Measurements from ENCODE around the gene ZSWIM1. TPM values are rescaled to one million over a fixed set of nuclear protein-coding genes. Genes with fewer than 3 reads are reported as not detected.

The ZSWIM1 gene
- total RNA-seq, 1 donor from 2014 or later: 16.2 TPM

DNA sequence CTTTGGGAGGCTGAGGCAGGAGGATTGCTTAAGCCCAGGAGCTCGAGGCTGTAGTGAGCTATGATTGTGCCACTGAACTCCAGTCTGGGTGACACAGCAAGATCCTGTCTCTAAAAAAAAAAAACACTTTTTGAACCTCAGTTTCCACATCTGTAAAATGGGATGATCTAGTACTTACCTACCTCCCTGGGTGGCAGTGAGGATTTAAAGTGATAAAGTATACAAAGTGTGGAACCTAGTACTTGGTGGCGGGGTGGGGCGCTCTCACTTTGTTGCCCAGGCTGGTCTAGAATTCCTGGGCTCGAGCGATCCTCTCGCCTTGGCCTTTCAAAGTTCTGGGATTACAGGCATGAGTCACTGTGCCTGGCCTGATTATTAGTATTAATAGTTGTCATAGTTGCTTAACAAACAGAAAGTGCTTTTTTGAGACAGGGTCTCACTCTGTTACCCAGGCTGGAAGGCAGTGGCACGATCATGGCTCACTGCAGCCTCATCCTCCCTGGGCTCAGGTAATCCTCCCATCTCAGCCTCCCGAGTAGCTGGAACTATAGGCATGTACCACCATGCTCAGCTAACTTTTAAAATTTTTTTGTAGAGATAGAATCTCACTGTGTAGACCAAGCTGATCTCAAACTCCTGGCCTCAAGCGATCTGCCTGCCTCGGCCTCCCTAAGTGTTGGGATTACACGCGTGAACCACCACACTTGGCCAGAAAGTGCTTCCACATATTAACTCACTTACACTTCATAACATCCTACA lies 37.9 kb downstream of the ZSWIM1 start:
- no peaks in the 10 kb centered on the region for H3K27me3 ChIP-seq (ENCODE audit: control insufficient read depth, insufficient read depth, low read length)
- DNase-seq (ENCODE audit: low read depth): no peak
- TF ChIP-seq, protein P1, sequence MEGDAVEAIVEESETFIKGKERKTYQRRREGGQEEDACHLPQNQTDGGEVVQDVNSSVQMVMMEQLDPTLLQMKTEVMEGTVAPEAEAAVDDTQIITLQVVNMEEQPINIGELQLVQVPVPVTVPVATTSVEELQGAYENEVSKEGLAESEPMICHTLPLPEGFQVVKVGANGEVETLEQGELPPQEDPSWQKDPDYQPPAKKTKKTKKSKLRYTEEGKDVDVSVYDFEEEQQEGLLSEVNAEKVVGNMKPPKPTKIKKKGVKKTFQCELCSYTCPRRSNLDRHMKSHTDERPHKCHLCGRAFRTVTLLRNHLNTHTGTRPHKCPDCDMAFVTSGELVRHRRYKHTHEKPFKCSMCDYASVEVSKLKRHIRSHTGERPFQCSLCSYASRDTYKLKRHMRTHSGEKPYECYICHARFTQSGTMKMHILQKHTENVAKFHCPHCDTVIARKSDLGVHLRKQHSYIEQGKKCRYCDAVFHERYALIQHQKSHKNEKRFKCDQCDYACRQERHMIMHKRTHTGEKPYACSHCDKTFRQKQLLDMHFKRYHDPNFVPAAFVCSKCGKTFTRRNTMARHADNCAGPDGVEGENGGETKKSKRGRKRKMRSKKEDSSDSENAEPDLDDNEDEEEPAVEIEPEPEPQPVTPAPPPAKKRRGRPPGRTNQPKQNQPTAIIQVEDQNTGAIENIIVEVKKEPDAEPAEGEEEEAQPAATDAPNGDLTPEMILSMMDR (IDR thresholded peaks at IDR 0.05; ENCODE audit: insufficient read depth, low read length, poor library complexity, severe bottlenecking): no peak
- H3K4me3 ChIP-seq (ENCODE audit: low read depth, low read length): no peak overlapping the region
- H3K36me3 ChIP-seq (ENCODE audit: control insufficient read depth, insufficient read depth, low read length): no peaks in the 10 kb centered on the region

DNA sequence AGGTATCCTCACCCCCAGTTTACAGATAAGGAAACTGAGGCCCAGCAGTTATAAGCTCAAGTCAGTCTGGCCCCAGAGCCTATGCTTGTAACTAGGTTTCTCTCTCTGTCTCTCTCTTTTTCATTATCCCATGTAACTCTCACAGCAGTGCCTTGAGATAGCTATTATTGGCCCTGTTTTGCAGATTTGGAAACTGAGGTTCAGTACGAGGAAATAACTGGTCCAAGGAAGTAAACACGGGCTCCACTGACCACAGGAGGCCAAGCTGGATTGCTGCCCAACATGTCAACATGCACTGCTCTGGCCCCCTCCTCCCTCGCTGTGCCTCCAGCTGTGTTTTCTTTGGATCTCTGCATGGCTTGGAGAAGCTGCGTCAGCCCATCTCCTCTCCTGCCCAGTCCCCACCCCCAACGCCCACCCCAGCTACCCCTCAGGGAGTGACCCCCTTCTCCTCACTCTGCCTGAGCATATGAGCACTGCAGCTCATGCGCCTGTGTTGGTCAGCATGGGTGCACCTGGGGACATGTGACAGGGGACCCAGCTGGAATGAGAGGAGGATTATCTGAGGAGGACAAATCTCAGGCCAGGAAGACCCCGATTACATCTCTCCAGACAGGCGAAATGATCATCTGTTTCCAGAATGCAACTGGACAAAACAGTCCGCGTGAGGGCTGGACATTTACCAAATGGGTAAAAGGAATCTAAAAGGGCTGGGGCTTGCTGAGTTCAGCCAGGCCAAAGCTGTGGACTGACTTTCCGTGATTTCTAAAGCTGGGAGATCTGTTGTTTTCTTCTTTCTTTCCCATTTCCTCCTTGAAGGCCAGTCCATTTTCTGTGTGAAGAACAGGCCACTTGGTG lies 38.7 kb downstream of the ZSWIM1 start:
- no peak for DNase-seq (ENCODE audit: low read depth)
- Histone ChIP-seq H3K27me3 (ENCODE audit: control insufficient read depth, insufficient read depth, low read length) (no peaks in the 10 kb centered on the region), H3K36me3 (ENCODE audit: control insufficient read depth, insufficient read depth, low read length) (no peaks in the 10 kb centered on the region), H3K4me3 (ENCODE audit: low read depth, low read length) (no peak overlapping the region)
- TF ChIP-seq, protein P1 (IDR thresholded peaks at IDR 0.05; ENCODE audit: insufficient read depth, low read length, poor library complexity, severe bottlenecking): no peak

DNA sequence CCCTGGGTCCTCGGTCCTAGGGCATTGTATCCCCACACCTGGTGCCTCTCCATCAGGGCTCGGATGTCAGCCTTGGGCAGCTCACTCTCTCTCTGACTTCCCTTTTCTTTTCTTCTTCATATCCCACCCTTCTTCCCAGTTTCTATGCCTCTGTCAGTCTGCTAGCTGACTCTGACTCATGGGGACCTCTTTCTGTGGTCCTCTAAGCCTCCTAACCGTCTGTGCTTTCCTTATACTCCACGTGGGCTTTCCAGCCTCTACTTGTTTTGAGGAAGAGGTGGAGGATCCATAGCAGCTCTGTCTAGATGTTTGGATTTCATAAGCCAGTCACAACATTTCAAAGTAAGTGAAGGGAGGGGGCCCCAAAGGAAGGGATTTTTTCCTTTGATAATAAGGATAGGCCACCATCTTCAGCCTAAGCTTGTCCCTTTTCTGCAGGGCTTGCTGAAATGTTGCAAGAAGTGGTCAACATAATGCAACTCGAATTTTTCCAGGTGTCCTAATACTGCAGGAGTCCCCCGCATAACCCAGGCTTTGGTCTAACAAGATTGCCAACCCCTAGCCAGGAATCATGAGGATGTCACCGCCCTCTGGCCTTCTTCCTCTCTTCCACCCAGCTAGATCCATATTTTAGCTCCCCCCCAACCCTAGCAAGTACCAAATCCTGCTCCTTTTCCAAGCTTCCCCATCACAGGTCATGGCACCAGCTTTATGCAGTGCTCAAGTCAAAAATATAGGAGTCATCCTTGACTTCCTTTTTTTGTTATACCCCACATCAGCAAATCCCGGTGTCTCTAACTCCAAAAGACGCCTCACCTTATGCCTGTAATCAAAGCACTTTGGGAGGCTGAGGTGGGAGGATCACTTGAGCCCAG lies 39.7 kb downstream of the ZSWIM1 start:
- H3K4me3 ChIP-seq (ENCODE audit: low read depth, low read length): no peak overlapping the region
- TF ChIP-seq, protein P1 (IDR thresholded peaks at IDR 0.05; ENCODE audit: insufficient read depth, low read length, poor library complexity, severe bottlenecking): no peak
- DNase-seq (ENCODE audit: low read depth): no peak
- no peaks in the 10 kb centered on the region for H3K36me3 ChIP-seq (ENCODE audit: control insufficient read depth, insufficient read depth, low read length)
- H3K27me3 ChIP-seq (ENCODE audit: control insufficient read depth, insufficient read depth, low read length): no peaks in the 10 kb centered on the region

DNA sequence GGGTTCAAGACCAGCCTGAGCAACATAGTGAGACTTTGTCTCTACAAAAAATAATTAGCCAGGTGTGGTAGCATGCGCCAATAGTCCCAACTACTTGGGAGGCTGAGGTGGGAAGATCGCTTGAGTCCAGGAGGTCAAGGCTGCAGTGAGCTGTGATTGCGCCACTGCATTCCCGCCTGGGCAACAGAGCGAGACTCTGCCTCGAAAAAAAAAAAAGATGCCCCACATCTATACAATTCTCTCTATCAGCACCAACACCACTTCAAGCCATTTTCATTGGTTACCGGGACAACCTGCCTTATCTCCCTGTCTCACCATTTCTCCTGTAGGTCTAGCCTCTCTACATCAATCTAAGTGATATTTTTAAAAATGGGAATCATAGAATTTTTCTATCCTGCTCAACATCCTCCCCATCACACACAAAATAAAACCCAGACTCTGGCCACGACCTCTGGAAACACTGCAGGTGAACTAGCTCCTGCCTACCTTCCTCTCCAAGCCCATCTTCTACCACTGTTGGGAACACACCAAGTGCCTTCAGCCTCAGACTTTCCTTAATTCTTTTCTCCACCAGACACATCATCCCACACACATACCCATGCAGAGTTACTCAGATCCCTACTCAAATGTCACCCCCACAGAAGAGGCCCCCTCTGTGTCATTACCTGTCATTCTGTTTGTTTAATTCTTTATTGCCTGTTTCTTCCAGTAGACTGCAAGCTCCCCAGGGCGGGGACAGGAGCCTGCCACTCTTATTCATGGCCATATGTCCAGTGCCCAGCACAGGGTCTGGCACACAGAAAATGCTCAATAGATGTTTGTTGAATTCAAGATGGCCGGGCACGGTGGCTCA lies 40.5 kb downstream of the ZSWIM1 start:
- no peaks in the 10 kb centered on the region for H3K27me3 ChIP-seq (ENCODE audit: control insufficient read depth, insufficient read depth, low read length)
- H3K36me3 ChIP-seq (ENCODE audit: control insufficient read depth, insufficient read depth, low read length): no peaks in the 10 kb centered on the region
- H3K4me3 ChIP-seq (ENCODE audit: low read depth, low read length): no peak overlapping the region
- TF ChIP-seq, protein P1 (IDR thresholded peaks at IDR 0.05; ENCODE audit: insufficient read depth, low read length, poor library complexity, severe bottlenecking): no peak
- DNase-seq (ENCODE audit: low read depth): no peak
